Spleen (tissue), 11 donors: Measurements from ENCODE around the gene CTF1. TPM values are rescaled to one million over a fixed set of nuclear protein-coding genes. Genes with fewer than 3 reads are reported as not detected.
A peak's percentile ranks its signal among the peaks of the same experiment; 100 is the strongest.

Source experiments
- DNase-seq: peaks from one replicate; pipeline ENCODE4 v3.0.0-alpha.2; 2020
- H3K27ac ChIP-seq, 8 donors: fragments of 200-600 bp; sonication (generic) in 7 of 8; 1 replicate in 4 of 8; 2 replicates in 4 of 8; pipeline versions ENCODE4 v1.5.0 to v1.8.0; 2016 to 2021; ENCODE audit warnings: inconsistent platforms in 4 of 8, mild to moderate bottlenecking in 4 of 8, moderate library complexity in 1 of 8
- H3K27me3 ChIP-seq, 7 donors: fragments of 200-600 bp; sonication (generic) in 6 of 7; replicated peaks in 1 of 7; 1 replicate in 4 of 7; 2 replicates in 3 of 7; pipeline versions ENCODE4 v1.5.0 to v1.8.0; 2016 to 2021; ENCODE audit warnings: inconsistent platforms in 3 of 7, mild to moderate bottlenecking in 1 of 7
- H3K36me3 ChIP-seq, 6 donors: fragments of 200-600 bp; sonication (generic) in 5 of 6; 1 replicate in 4 of 6; 2 replicates in 2 of 6; pipeline versions ENCODE4 v1.5.0 to v1.8.0; 2016 to 2021; ENCODE audit warnings: inconsistent platforms in 2 of 6
- H3K4me1 ChIP-seq, 6 donors: fragments of 200-600 bp; sonication (generic) in 5 of 6; 1 replicate in 3 of 6; 2 replicates in 3 of 6; pipeline versions ENCODE4 v1.5.0 to v1.8.0; 2016 to 2021; ENCODE audit warnings: inconsistent platforms in 3 of 6
- H3K4me3 ChIP-seq, 8 donors: fragments of 200-600 bp; sonication (generic) in 7 of 8; 1 replicate in 4 of 8; 2 replicates in 4 of 8; pipeline versions ENCODE4 v1.5.0 to v1.8.0; 2016 to 2021; ENCODE audit warnings: inconsistent platforms in 4 of 8, mild to moderate bottlenecking in 4 of 8, moderate library complexity in 2 of 8
- H3K9me3 ChIP-seq, 8 donors: fragments of 200-600 bp; sonication (generic) in 7 of 8; 1 replicate in 4 of 8; 2 replicates in 4 of 8; pipeline versions ENCODE4 v1.5.0 to v1.8.0; 2016 to 2021; ENCODE audit warnings: inconsistent platforms in 4 of 8
- POLR2A ChIP-seq, 3 donors: fragments of 450-650 bp; IDR thresholded peaks; one replicate each; pipeline ENCODE4 v1.5.1; 2017; ENCODE audit warnings: antibody characterized with exemption in 3 of 3, mild to moderate bottlenecking in 1 of 3
- POLR2AphosphoS5 ChIP-seq, 3 donors: sonication (generic); formaldehyde crosslinking; IDR thresholded peaks; one replicate each; pipeline ENCODE4 v1.5.1; 2017; ENCODE audit warnings: antibody characterized with exemption in 3 of 3
- WGBS, 5 donors: extraction: QIAGEN DNeasy Blood & Tissue Kit in 3 of 5; methylation state at CpG; one replicate each; pipeline versions ENCODE4 v1.1.5 to v1.1.7; 2013 to 2018; 5-methylcytosine and 5-hydroxymethylcytosine counted together
- intact Hi-C: fragments of 100-400 bp; cut with DNase I; formaldehyde crosslinking; loops from one replicate; pipeline ENCODE4 v1.15.0; 2023; ENCODE audit warnings: low total_unique reads
- polyA plus RNA-seq, 3 donors: library from polyadenylated mRNA; stranded (reverse); fragments of 200-250 nt; gene quantifications; one replicate each; pipeline ENCODE4 v1.2.1, GENCODE V29; 2013
- total RNA-seq, 7 donors: library from RNA; depleted of rRNA in 3 of 7; stranded (reverse); fragments of >200 nt in 3 of 7; fragmentation: NEBNext Ultra II Directional in 4 of 7; extraction: Animal tissue kit (Norgen Biotek cat#: 25700) in 4 of 7; gene quantifications; one replicate each; pipeline versions ENCODE4 v1.1.0 to v1.2.1, GENCODE V29; 2016 to 2021
- TF ChIP-seq, protein P1 (sequence below), 11 experiments: fragments of 200-600 bp in 7 of 11; fragments of 450-650 bp in 4 of 11; sonication (generic) in 4 of 11; IDR thresholded peaks in 8 of 11; conservative IDR thresholded peaks in 3 of 11; 1 replicate in 7 of 11; 2 replicates in 4 of 11; pipeline versions ENCODE4 v1.4.0 to v1.8.0; 2016 to 2021; ENCODE audit warnings: antibody characterized with exemption in 11 of 11, inconsistent platforms in 4 of 11, mild to moderate bottlenecking in 1 of 11
- donor health status: healthy with polysubstance abuse.
- donor health status: DM: no; HTN: no; CAD: no; lungs with moderate emphysema.
- donor health status: DM: no; HTN: no; CAD: no.
- donor health status: Bipolar disorder and iron deficiency.
- donor health status: healthy.
- donor health status: DM: no; HTN: no; CAD: no.
- donor health status: DM: yes; HTN: yes; CAD: no.

The CTF1 gene
- total and polyA plus RNA-seq, 10 donors, result 0.61 to 3.3 (median 1.3) TPM; not detected in 1

DNA sequence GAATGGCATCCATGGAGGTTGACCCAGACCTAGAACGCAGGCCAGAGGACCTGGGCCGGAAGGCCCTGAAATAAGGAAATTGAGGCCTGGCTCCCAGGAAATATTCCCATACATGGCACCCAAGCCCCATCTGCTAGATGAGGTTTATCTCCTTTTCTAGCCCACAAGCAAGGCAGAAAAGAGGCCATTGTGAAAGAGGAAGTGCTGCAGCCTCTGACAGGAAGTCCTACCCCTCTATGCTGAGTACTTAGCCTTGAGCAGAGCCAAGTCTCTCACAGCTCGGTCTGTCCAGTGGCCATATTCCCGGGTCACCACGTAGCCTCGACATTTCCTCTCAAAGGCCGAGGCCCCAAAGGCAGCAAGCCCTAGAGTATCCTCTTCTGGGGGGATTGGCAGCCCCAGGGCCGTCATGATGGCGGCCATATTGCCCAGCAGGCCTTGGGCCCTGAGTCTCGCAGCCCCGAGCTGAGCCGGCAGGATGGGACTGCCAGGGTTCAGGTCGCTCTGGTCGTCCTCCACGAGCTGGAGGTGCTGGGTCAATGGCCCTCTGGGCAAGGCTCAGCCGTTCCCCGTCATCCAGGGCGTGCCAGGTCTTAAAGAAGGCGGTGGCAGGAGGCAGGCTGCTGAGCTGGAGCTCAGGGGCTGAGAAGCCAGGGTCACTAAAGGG, 7.8 kb downstream of the CTF1 start:
- Histone ChIP-seq H3K27ac (peak overlapping the region; percentile 92 to 97 (median 94)), H3K9me3 (peaks cover 0 to 3% (median 0%) of the 10 kb centered on the region in 8 donors), H3K27me3 (no peaks in the 10 kb centered on the region), H3K36me3 (no peaks in the 10 kb centered on the region), H3K4me3 (peak overlapping the region in 1 of 8 donors; percentile 43), H3K4me1 (peaks cover 32 to 63% (median 45%) of the 10 kb centered on the region in 6 donors)
- TF ChIP-seq POLR2A (IDR thresholded peaks at IDR 0.05) (no peak), POLR2AphosphoS5 (IDR thresholded peaks at IDR 0.05) (peak; percentile 31 to 56 (median 44))
- TF ChIP-seq, protein P1, sequence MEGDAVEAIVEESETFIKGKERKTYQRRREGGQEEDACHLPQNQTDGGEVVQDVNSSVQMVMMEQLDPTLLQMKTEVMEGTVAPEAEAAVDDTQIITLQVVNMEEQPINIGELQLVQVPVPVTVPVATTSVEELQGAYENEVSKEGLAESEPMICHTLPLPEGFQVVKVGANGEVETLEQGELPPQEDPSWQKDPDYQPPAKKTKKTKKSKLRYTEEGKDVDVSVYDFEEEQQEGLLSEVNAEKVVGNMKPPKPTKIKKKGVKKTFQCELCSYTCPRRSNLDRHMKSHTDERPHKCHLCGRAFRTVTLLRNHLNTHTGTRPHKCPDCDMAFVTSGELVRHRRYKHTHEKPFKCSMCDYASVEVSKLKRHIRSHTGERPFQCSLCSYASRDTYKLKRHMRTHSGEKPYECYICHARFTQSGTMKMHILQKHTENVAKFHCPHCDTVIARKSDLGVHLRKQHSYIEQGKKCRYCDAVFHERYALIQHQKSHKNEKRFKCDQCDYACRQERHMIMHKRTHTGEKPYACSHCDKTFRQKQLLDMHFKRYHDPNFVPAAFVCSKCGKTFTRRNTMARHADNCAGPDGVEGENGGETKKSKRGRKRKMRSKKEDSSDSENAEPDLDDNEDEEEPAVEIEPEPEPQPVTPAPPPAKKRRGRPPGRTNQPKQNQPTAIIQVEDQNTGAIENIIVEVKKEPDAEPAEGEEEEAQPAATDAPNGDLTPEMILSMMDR (IDR thresholded peaks at IDR 0.05 in 8 of 11, conservative IDR thresholded peaks at IDR 0.05 in 3 of 11), result no peak
- DNase-seq, result peak; percentile 78
- WGBS, 5 donors, result 55 to 79% (median 59%) methylated on average over 14 to 19 of the region's 19 CpGs
- intact Hi-C loops, result no loop called here

DNA sequence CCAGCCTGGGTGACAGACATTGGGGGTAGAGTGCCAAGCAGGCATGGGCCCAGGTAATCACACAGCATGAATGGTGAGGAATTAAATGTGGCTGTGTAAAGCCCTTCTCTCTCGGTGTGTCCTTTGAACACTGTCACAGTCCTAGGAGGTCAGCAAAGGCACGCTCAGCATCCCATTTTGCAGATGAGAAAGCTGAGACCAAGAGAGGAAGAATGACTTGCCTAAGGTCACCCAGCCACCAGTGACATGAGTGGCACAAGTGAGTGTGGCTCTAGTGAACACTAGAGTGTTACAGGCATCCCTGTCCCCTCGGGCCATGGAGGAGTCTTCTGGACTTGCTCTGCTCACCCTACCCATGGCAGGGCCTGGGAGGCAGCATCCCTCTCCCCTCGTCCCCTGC, 10.7 kb downstream of the CTF1 start:
- H3K27ac ChIP-seq, result no peak overlapping the region
- no peaks in the 10 kb centered on the region for H3K36me3 ChIP-seq
- H3K4me3 ChIP-seq, result no peak overlapping the region
- WGBS, 5 donors, result 78 to 91% (median 83%) methylated on average over 4 of the region's 4 CpGs
- peaks cover 0 to 3% (median 0%) of the 10 kb centered on the region in 8 donors for H3K9me3 ChIP-seq
- DNase-seq, result no peak
- intact Hi-C loops, result no loop called here
- H3K4me1 ChIP-seq, result peaks cover 23 to 46% (median 33%) of the 10 kb centered on the region in 6 donors
- TF ChIP-seq POLR2AphosphoS5 (IDR thresholded peaks at IDR 0.05) (no peak), POLR2A (IDR thresholded peaks at IDR 0.05) (no peak)
- TF ChIP-seq, protein P1 (IDR thresholded peaks at IDR 0.05 in 8 of 11, conservative IDR thresholded peaks at IDR 0.05 in 3 of 11), result no peak
- no peaks in the 10 kb centered on the region for H3K27me3 ChIP-seq

DNA sequence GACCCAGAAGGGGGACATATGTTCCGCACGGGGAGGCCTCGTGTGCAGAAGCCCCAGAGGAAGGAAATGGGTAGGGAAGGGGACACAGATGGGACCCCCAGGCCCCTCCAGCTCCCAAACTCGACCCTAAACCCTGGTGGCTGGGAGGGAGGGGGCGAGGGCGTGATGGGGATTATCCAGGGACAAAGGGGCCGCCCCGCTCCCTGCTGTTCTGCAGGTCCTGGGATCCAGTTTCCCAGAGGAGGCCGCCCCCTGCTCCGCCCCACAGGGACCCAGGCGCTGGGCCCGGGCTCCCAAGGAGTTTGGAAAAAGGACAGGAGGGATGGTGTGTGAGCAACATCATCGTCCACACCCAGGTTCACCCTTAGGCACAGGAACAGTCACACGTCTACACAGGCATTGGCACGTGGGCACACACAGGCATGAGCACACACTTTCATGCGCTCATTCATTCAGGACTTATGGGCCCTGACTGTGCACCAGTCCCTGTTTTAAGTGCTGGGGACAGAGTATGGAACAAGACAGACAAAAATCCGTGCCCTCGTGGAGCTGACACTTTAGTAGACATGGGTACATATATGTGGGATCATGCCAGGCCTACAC, 14.1 kb downstream of the CTF1 start:
- H3K4me1 ChIP-seq, result peaks cover 0 to 18% (median 6%) of the 10 kb centered on the region in 6 donors
- no peak for TF ChIP-seq POLR2A (IDR thresholded peaks at IDR 0.05)
- TF ChIP-seq POLR2AphosphoS5 (IDR thresholded peaks at IDR 0.05), result no peak
- TF ChIP-seq, protein P1 (IDR thresholded peaks at IDR 0.05 in 8 of 11, conservative IDR thresholded peaks at IDR 0.05 in 3 of 11), result no peak
- intact Hi-C loops, result no loop called here
- H3K36me3 ChIP-seq, result no peaks in the 10 kb centered on the region
- no peak overlapping the region for H3K27ac ChIP-seq
- 64 to 74% (median 72%) methylated on average over 17 to 18 of the region's 18 CpGs for WGBS, 5 donors
- H3K9me3 ChIP-seq, result no peaks in the 10 kb centered on the region
- DNase-seq, result no peak
- no peaks in the 10 kb centered on the region for H3K27me3 ChIP-seq
- no peak overlapping the region for H3K4me3 ChIP-seq

DNA sequence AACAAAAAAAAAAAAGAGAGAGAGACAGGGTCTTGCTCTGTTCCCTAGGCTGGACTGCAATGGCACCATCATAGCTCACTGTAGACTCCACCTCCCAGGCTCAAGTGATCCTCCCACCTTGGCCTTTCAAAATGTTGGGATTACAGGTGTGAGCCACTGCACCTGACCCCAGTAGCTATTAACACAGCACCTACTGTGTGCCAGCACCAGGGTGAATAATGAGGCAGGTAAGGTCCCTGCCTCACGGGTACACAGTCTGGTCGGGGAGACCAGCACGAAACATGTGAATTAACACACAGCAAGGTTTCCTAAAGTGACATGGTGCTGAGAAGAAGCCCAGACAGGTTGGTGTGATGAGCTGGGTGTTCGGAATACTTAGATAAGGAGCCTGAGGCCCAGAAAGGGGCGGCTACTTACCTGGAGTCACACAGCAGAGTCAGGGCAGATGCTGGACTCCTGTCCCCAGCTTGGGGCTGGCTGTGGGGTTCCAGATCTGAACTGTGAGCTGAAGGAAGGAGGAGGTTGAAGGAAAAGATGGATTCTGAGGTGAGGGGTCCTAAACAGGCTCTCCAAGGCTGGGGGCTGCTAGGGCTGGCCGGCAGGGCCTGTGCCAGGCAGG, 16.5 kb downstream of the CTF1 start:
- 88 to 96% (median 94%) methylated on average over 6 of the region's 6 CpGs for WGBS, 5 donors
- no peaks in the 10 kb centered on the region for H3K36me3 ChIP-seq
- H3K4me3 ChIP-seq, result no peak overlapping the region
- peaks cover 0 to 3% (median under 1%) of the 10 kb centered on the region in 6 donors for H3K4me1 ChIP-seq
- H3K27me3 ChIP-seq, result no peaks in the 10 kb centered on the region
- DNase-seq, result no peak
- no peaks in the 10 kb centered on the region for H3K9me3 ChIP-seq
- H3K27ac ChIP-seq, result no peak overlapping the region
- intact Hi-C loops, result no loop called here
- TF ChIP-seq, protein P1 (IDR thresholded peaks at IDR 0.05 in 8 of 11, conservative IDR thresholded peaks at IDR 0.05 in 3 of 11), result no peak
- no peak for TF ChIP-seq POLR2AphosphoS5 (IDR thresholded peaks at IDR 0.05)
- TF ChIP-seq POLR2A (IDR thresholded peaks at IDR 0.05), result no peak
